ENCODE data around the gene GNAT1.

DNA sequence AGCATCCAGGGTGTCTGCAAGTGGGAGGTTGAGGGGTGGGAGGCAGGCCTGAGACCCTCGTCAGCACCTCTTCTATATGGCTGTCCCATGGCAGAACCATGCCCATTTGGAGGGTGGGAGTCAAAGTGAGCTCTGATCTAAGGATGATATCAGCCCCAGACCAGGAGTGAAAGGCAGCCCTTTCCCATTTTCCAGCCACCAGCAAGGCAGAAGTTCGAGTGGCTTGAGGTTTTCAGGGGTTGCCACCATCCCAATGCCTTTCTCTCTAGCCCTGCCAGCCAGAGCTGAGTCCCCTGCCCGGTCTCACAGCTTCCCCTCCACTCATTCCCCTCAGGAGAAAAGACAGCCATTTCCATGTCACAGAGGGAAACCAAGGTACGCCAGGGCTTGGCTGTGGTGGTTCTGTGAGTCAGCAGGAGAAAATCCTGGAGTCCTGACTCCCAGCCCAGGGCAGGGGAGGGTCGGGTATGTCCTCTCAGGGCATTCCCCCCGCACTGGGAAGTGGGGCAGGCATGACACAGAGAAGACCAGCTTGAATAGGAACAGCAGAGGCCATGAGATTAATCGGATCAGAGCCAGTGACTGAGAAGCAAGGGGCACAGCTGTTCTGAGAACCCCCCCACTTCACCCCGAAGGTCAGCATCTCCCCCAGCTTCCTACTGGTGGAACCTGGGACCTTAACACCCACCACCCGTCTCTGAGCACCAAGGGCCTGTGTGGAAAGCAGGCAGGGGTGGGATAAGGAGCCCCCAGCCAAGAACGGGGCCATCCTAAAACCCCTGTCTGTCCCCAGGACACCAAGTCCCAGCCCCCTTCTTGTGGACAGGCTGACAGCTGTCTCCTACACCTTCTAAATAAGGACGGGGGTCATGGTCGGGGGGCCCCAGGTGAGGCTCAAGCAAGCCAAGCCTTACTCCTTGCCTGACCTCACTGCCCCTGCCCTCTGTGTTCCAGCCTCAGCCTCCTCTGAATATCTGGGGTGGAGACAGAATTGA lies 12.7 kb downstream of the GNAT1 start:
- TF ChIP-seq EZH2 (IDR thresholded peaks at IDR 0.05; ENCODE audit: low read length, unreplicated experiment) (no peak), CTCF (conservative IDR thresholded peaks at IDR 0.05; ENCODE audit: low read depth, low read length) (no peak), EZH2phosphoT487 (IDR thresholded peaks at IDR 0.05; ENCODE audit: borderline replicate concordance, low read length) (no peak)
